GM12891 (cell line): Measurements from ENCODE around the gene TMTC2.

Experiments
- POLR2A ChIP-seq: IDR thresholded peaks from 2 replicates; pipeline ENCODE4 v1.6.1; 2011; ENCODE audit warnings: low read depth, low read length, control low read depth
- POLR2AphosphoS5 ChIP-seq: IDR thresholded peaks from 2 replicates; pipeline ENCODE4 v1.6.1; 2011; ENCODE audit warnings: low read depth, low read length, control low read depth

- TF ChIP-seq POLR2AphosphoS5 (no peak), POLR2A (no peak)
These were observed 12.2 kb downstream of the TMTC2 start for GRCh38 chr12:82698708-82699564.
